Muscle layer of colon (tissue), 2 donors: Measurements from ENCODE around the gene RPUSD1.

Experiments
- H3K27ac ChIP-seq: one replicate; pipeline ENCODE4 v1.7.0; 2013; ENCODE audit warnings: low read depth, mild to moderate bottlenecking, low read length, moderate library complexity
- H3K27me3 ChIP-seq, 2 donors: one replicate each; pipeline ENCODE4 v1.7.0; 2013; ENCODE audit warnings: low read length in 2 of 2, mild to moderate bottlenecking in 2 of 2; ENCODE audit not compliant: insufficient read depth in 2 of 2, control insufficient read depth in 1 of 2
- H3K36me3 ChIP-seq: one replicate; pipeline ENCODE4 v1.7.0; 2013; ENCODE audit warnings: mild to moderate bottlenecking, low read length; ENCODE audit not compliant: insufficient read depth
- H3K4me1 ChIP-seq: one replicate; pipeline ENCODE4 v1.7.0; 2013; ENCODE audit warnings: mild to moderate bottlenecking, low read length; ENCODE audit not compliant: insufficient read depth
- H3K4me3 ChIP-seq, 2 donors: one replicate each; pipeline ENCODE4 v1.7.0; 2013; ENCODE audit warnings: low read length in 2 of 2, low read depth in 1 of 2, mild to moderate bottlenecking in 1 of 2, moderate library complexity in 1 of 2
- H3K9ac ChIP-seq: one replicate; pipeline ENCODE4 v1.7.0; 2013; ENCODE audit warnings: low read length
- H3K9me3 ChIP-seq: one replicate; pipeline ENCODE4 v1.7.0; 2013; ENCODE audit warnings: mild to moderate bottlenecking, low read length
- donor health status: abdominal sarcoma.
- donor health status: Adenocarcinoma of cecum.

RPUSD1 gene

GRCh38 chr16:796296-797119 is 8.3 kb upstream of the RPUSD1 start:
- no peak overlapping the region for H3K4me3 ChIP-seq
- no peak overlapping the region for H3K27ac ChIP-seq
- no peak overlapping the region for H3K9ac ChIP-seq
- H3K36me3 ChIP-seq = no peaks in the 10 kb centered on the region
- H3K4me1 ChIP-seq = no peaks in the 10 kb centered on the region
- peaks cover 7 to 40% of the 10 kb centered on the region in 2 donors for H3K27me3 ChIP-seq
- no peaks in the 10 kb centered on the region for H3K9me3 ChIP-seq

GRCh38 chr16:795580-796229 is 7.5 kb upstream of the RPUSD1 start:
- Histone ChIP-seq H3K36me3 (no peaks in the 10 kb centered on the region), H3K27me3 (peaks cover 0 to 32% of the 10 kb centered on the region in 2 donors), H3K9ac (no peak overlapping the region), H3K4me3 (no peak overlapping the region), H3K9me3 (no peaks in the 10 kb centered on the region), H3K4me1 (no peaks in the 10 kb centered on the region), H3K27ac (no peak overlapping the region)

- Histone ChIP-seq H3K27ac (no peak overlapping the region), H3K9me3 (no peaks in the 10 kb centered on the region), H3K27me3 (peaks cover 0 to 24% of the 10 kb centered on the region in 2 donors), H3K9ac (no peak overlapping the region), H3K4me1 (no peaks in the 10 kb centered on the region), H3K36me3 (no peaks in the 10 kb centered on the region), H3K4me3 (no peak overlapping the region)
Measured at GRCh38 chr16:794853-795466, 6.8 kb upstream of the RPUSD1 start.

GRCh38 chr16:794091-794822 is 6.1 kb upstream of the RPUSD1 start:
- Histone ChIP-seq H3K9ac (no peak overlapping the region), H3K27me3 (peaks cover 0 to 23% of the 10 kb centered on the region in 2 donors), H3K9me3 (no peaks in the 10 kb centered on the region), H3K36me3 (no peaks in the 10 kb centered on the region), H3K4me1 (peaks cover 1% of the 10 kb centered on the region), H3K27ac (no peak overlapping the region), H3K4me3 (no peak overlapping the region)

- Histone ChIP-seq H3K36me3 (no peaks in the 10 kb centered on the region), H3K4me1 (peaks cover 7% of the 10 kb centered on the region), H3K4me3 (no peak overlapping the region), H3K9me3 (no peaks in the 10 kb centered on the region), H3K27me3 (peaks cover 0 to 18% of the 10 kb centered on the region in 2 donors), H3K9ac (no peak overlapping the region), H3K27ac (no peak overlapping the region)
Measured at GRCh38 chr16:793414-793813, 5.2 kb upstream of the RPUSD1 start.

GRCh38 chr16:792221-792995 is 4.2 kb upstream of the RPUSD1 start:
- Histone ChIP-seq H3K9ac (no peak overlapping the region), H3K27ac (no peak overlapping the region), H3K4me3 (no peak overlapping the region), H3K36me3 (no peaks in the 10 kb centered on the region), H3K4me1 (peaks cover 10% of the 10 kb centered on the region), H3K9me3 (no peaks in the 10 kb centered on the region), H3K27me3 (peaks cover 0 to 13% of the 10 kb centered on the region in 2 donors)

GRCh38 chr16:791131-791530 is 3.0 kb upstream of the RPUSD1 start:
- Histone ChIP-seq H3K36me3 (no peaks in the 10 kb centered on the region), H3K9ac (no peak overlapping the region), H3K9me3 (no peaks in the 10 kb centered on the region)

GRCh38 chr16:790086-790485 is 1.9 kb upstream of the RPUSD1 start:
- Histone ChIP-seq H3K36me3 (no peaks in the 10 kb centered on the region), H3K4me3 (no peak overlapping the region), H3K27me3 (no peaks in the 10 kb centered on the region), H3K9ac (no peak overlapping the region), H3K4me1 (peaks cover 13% of the 10 kb centered on the region), H3K27ac (no peak overlapping the region), H3K9me3 (no peaks in the 10 kb centered on the region)

More at GRCh38 chr16:791131-791530, 3.0 kb upstream of the RPUSD1 start:
- Histone ChIP-seq H3K27me3 (peaks cover 0 to 2% of the 10 kb centered on the region in 2 donors), H3K4me1 (peaks cover 13% of the 10 kb centered on the region), H3K27ac (no peak overlapping the region), H3K4me3 (no peak overlapping the region)

- Histone ChIP-seq H3K4me1 (peaks cover 13% of the 10 kb centered on the region), H3K4me3 (peak overlapping the region in 1 of 2 donors; percentile 56), H3K9me3 (no peaks in the 10 kb centered on the region), H3K27ac (no peak overlapping the region), H3K36me3 (no peaks in the 10 kb centered on the region), H3K9ac (no peak overlapping the region), H3K27me3 (no peaks in the 10 kb centered on the region)
Measured at GRCh38 chr16:789191-789850, 1.1 kb upstream of the RPUSD1 start.

GRCh38 chr16:788399-789126 is 382 bp upstream of the RPUSD1 start, which contains the start of gene CHTF18:
Gene CHTF18 (plus strand): TSS chr16:788620. CDS start chr16:788685, 65 bp downstream.
- H3K36me3 ChIP-seq = no peaks in the 10 kb centered on the region
- peak within 1 kb of the TSS; percentile 44 for H3K9ac ChIP-seq
- no peaks in the 10 kb centered on the region for H3K9me3 ChIP-seq
- H3K4me1 ChIP-seq = peaks cover 13% of the 10 kb centered on the region
- peaks cover 0 to 3% of the 10 kb centered on the region in 2 donors for H3K27me3 ChIP-seq
- peak within 1 kb of the TSS; percentile 74 for H3K27ac ChIP-seq
- peak within 1 kb of the TSS; percentile 77 to 83 for H3K4me3 ChIP-seq
